HepG2 (cell line): ENCODE results near the gene GHR. TPM values are rescaled to one million over a fixed set of nuclear protein-coding genes. Genes with fewer than 3 reads are reported as not detected.

Experiments
- ATAC-seq: fragments of 200-7000 bp; cut with Tn5 transposase; 3 replicates; pipeline ENCODE4 v1.9.1; 2020; ENCODE audit warnings: mild to moderate bottlenecking, moderate library complexity
- BruUV-seq: library from RNA; stranded (reverse); fragments of 400-500 nt; replicated peaks from 2 replicates; lab custom pipeline; 2021; lab: Mats Ljungman, UMichigan
- CTCF ChIA-PET: fragments of 300-600 bp; formaldehyde crosslinking; extraction: SDS; loops from one replicate; lab custom pipeline; 2021; ENCODE audit warnings: low total read pairs, inconsistent platforms, low intra/inter-chr PET ratio; lab: Yijun Ruan, JAX
- POLR2A ChIA-PET: fragments of 350-600 bp; sonication (Branson Sonifier 250); formaldehyde crosslinking; loops from one replicate; lab custom pipeline; 2020; ENCODE audit warnings: antibody characterized with exemption, inconsistent platforms; lab: Yijun Ruan, JAX
- DNase-seq: peaks from one replicate; pipeline ENCODE4 v3.0.0-alpha.2; 2015; ENCODE audit warnings: low spot score
- FAIRE-seq: peaks from 3 replicates; lab custom pipeline; 2011; peaks lifted over from hg19 to GRCh38; lab: Jason Lieb, UNC
- H2AFZ ChIP-seq: one replicate; pipeline ENCODE4 v1.6.1; 2011; ENCODE audit warnings: low read length, inconsistent platforms
- H3K27ac ChIP-seq: fragments of 300-600 bp; 3 replicates; pipeline ENCODE4 v1.8.0; 2011; ENCODE audit warnings: mixed run types, mild to moderate bottlenecking, mixed read lengths, low read length, inconsistent platforms; ENCODE audit not compliant: insufficient read depth; ENCODE audit errors: extremely low read length
- H3K27me3 ChIP-seq, 2 experiments: fragments of 200-600 bp in 1 of 2; 2 replicates in 1 of 2; 3 replicates in 1 of 2; pipeline versions ENCODE4 v1.6.0 to v1.8.0; 2011; ENCODE audit warnings: low read length in 2 of 2, mild to moderate bottlenecking in 2 of 2, moderate library complexity in 2 of 2, inconsistent platforms in 1 of 2; ENCODE audit not compliant: insufficient read depth in 2 of 2, control insufficient read depth in 1 of 2
- H3K36me3 ChIP-seq, 2 experiments: fragments of 200-600 bp in 1 of 2; replicated peaks in 1 of 2; 2 replicates in 1 of 2; 3 replicates in 1 of 2; pipeline versions ENCODE4 v1.5.1 to v1.8.0; 2011; ENCODE audit warnings: low read length in 2 of 2, inconsistent platforms in 1 of 2; ENCODE audit not compliant: insufficient read depth in 2 of 2, control insufficient read depth in 1 of 2
- H3K4me1 ChIP-seq: 2 replicates; pipeline ENCODE4 v1.5.1; 2012; ENCODE audit warnings: low read length, inconsistent platforms; ENCODE audit not compliant: insufficient read depth
- H3K4me2 ChIP-seq: 2 replicates; pipeline ENCODE4 v1.6.0; 2011; ENCODE audit warnings: low read depth, low read length, inconsistent platforms
- H3K4me3 ChIP-seq, 3 experiments: fragments of 200-600 bp in 1 of 3; sonication (generic), shearing (Covaris generic) in 1 of 3; replicated peaks in 1 of 3; 2 replicates each; pipeline ENCODE4 v1.5.1; 2011 to 2016; ENCODE audit warnings: low read length in 3 of 3, inconsistent platforms in 2 of 3, low read depth in 2 of 3, mild to moderate bottlenecking in 2 of 3, control low read depth in 1 of 3, mixed read lengths in 1 of 3; ENCODE audit not compliant: insufficient read depth in 1 of 3
- H3K79me2 ChIP-seq: one replicate; pipeline ENCODE4 v1.6.1; 2011; ENCODE audit warnings: low read length, inconsistent platforms; ENCODE audit not compliant: insufficient read depth
- H3K9ac ChIP-seq: 2 replicates; pipeline ENCODE4 v1.6.0; 2011; ENCODE audit warnings: mild to moderate bottlenecking, low read depth, low read length, inconsistent platforms; ENCODE audit not compliant: insufficient read depth
- H3K9me3 ChIP-seq: 2 replicates; pipeline ENCODE4 v1.5.1; 2012; ENCODE audit warnings: mild to moderate bottlenecking, low read length
- H4K20me1 ChIP-seq: 2 replicates; pipeline ENCODE4 v1.6.0; 2011; ENCODE audit warnings: inconsistent platforms, mild to moderate bottlenecking, low read length, moderate library complexity; ENCODE audit not compliant: insufficient read depth
- DMAP1 ChIP-seq: IDR thresholded peaks from 2 replicates; pipeline ENCODE4 v1.6.1; 2016
- KDM4B ChIP-seq: sonication (generic); formaldehyde crosslinking; IDR thresholded peaks from 2 replicates; pipeline ENCODE4 v1.4.0; 2020; ENCODE audit warnings: missing genetic modification reagents
- NRL ChIP-seq: sonication (generic); formaldehyde crosslinking; IDR thresholded peaks from 2 replicates; pipeline ENCODE4 v1.5.0; 2020; ENCODE audit warnings: missing genetic modification reagents, mild to moderate bottlenecking, moderate library complexity, borderline replicate concordance
- PHF5A ChIP-seq: IDR thresholded peaks from one replicate; pipeline ENCODE4 v1.6.1; 2018; ENCODE audit warnings: low read depth, missing genetic modification reagents; ENCODE audit not compliant: unreplicated experiment
- ZC3H4 ChIP-seq: sonication (generic); formaldehyde crosslinking; IDR thresholded peaks from 2 replicates; pipeline ENCODE4 v1.4.0; 2020; ENCODE audit warnings: missing genetic modification reagents, borderline replicate concordance
- ZFP91 ChIP-seq: sonication (generic); formaldehyde crosslinking; IDR thresholded peaks from 2 replicates; pipeline ENCODE4 v1.9.0; 2022; ENCODE audit warnings: missing genetic modification reagents, mild to moderate bottlenecking, borderline replicate concordance
- ZNF282 ChIP-seq: fragments of 450-650 bp; IDR thresholded peaks from 2 replicates; pipeline ENCODE4 v1.6.1; 2018; ENCODE audit not compliant: partially characterized antibody
- ZNF577 ChIP-seq: sonication (generic); formaldehyde crosslinking; IDR thresholded peaks from 2 replicates; pipeline ENCODE4 v1.4.0; 2020; ENCODE audit warnings: mild to moderate bottlenecking, low read depth, missing genetic modification reagents, borderline replicate concordance
- ZNF609 ChIP-seq: sonication (generic); formaldehyde crosslinking; IDR thresholded peaks from 2 replicates; pipeline ENCODE4 v1.4.0; 2020; ENCODE audit warnings: mild to moderate bottlenecking, missing genetic modification reagents, borderline replicate concordance
- WGBS: methylation state at CpG from one replicate; pipeline ENCODE4 v1.1.6; 2017; ENCODE audit warnings: low lambda C conversion rate; 5-methylcytosine and 5-hydroxymethylcytosine counted together
- in situ Hi-C: cut with HindIII; loops from 2 replicates; pipeline ENCODE4 v1.10.0; 2017; ENCODE audit warnings: low pct_unique_long_range_greater_than_20kb; ENCODE audit not compliant: extremely low pct_ligation_motif_present
- intact Hi-C: fragments of 100-400 bp; cut with micrococcal nuclease; formaldehyde crosslinking; loops from one replicate; pipeline ENCODE4 v1.10.0; 2022; ENCODE audit not compliant: unreplicated experiment
- polyA plus RNA-seq, 8 experiments: library from polyadenylated mRNA; depleted of rRNA in 3 of 8; stranded (reverse) in 7 of 8; unstranded in 1 of 8; fragments of >200 nt; fragmentation: Illumina TruSeq in 4 of 8; extraction: Trizol in 4 of 8; gene quantifications; 2 replicates each; pipeline versions ENCODE4 v1.2.1 to v1.2.3, GENCODE V29; 2011 to 2016; ENCODE audit warnings: low read depth in 4 of 8, missing spikeins in 1 of 8, mixed read lengths in 1 of 8; ENCODE audit not compliant: insufficient read depth in 1 of 8
- total RNA-seq, 5 experiments: library from RNA; depleted of rRNA; stranded (reverse); fragments of >200 nt; fragmentation: Illumina TruSeq; extraction: Trizol; gene quantifications; 2 replicates each; pipeline ENCODE4 v1.2.3, GENCODE V29; 2016; ENCODE audit warnings: low read depth in 1 of 5

Gene GHR
- total and polyA plus RNA-seq, 2 of the 13 experiments (the other 11 are each of a cell fraction or from before 2014, with no cell fraction given), result 0.07 TPM; not detected in 1

GRCh38 chr5:42522783-42523182 is 99.5 kb downstream of the GHR start (continued):
- TF ChIP-seq ZNF609 (CRISPR knock-in tag), result no peak

GRCh38 chr5:42526179-42526578 is 102.9 kb downstream of the GHR start:
- Histone ChIP-seq H3K9ac (no peak overlapping the region), H4K20me1 (no peaks in the 10 kb centered on the region), H3K4me1 (no peaks in the 10 kb centered on the region), H3K36me3 (no peaks in the 10 kb centered on the region), H2AFZ (no peak overlapping the region), H3K9me3 (no peaks in the 10 kb centered on the region), H3K4me3 (no peak overlapping the region), H3K27ac (no peak overlapping the region), H3K27me3 (no peaks in the 10 kb centered on the region), H3K79me2 (no peaks in the 10 kb centered on the region), H3K4me2 (no peak overlapping the region)
- in situ Hi-C loops, result no loop called here
- WGBS, result 3% methylated on average over 1 of the region's 1 CpG
- ATAC-seq, result no peak
- no peak for FAIRE-seq
- DNase-seq, result no peak
- BruUV-seq, result no TSS peak
- ChIA-PET POLR2A (no interaction called here), CTCF (no interaction called here)
- TF ChIP-seq ZNF282 (no peak), ZFP91 (CRISPR knock-in tag) (no peak), KDM4B (no peak), ZNF577 (CRISPR knock-in tag) (no peak), ZC3H4 (CRISPR knock-in tag) (no peak), NRL (CRISPR knock-in tag) (no peak), PHF5A (no peak), DMAP1 (CRISPR knock-in tag) (no peak)
- intact Hi-C loops, result no loop called here
